Left lung (tissue), 10 donors: ENCODE data around the gene VPS4A. TPM values are rescaled to one million over a fixed set of nuclear protein-coding genes. Genes with fewer than 3 reads are reported as not detected.

Experiments used
- ATAC-seq: fragments of 200-7000 bp; cut with Tn5 transposase; one replicate; pipeline ENCODE4 v1.9.1; 2020; ENCODE audit warnings: moderate library complexity
- DNase-seq, 4 donors: peaks; one replicate each; pipeline ENCODE4 v3.0.0-alpha.2; 2013 to 2020
- H3K27ac ChIP-seq, 2 donors: fragments of 200-600 bp; sonication (generic) in 1 of 2; one replicate each; pipeline versions ENCODE4 v1.5.0 to v1.8.0; 2020 to 2021
- H3K27me3 ChIP-seq, 2 donors: fragments of 200-600 bp; sonication (generic) in 1 of 2; one replicate each; pipeline versions ENCODE4 v1.5.0 to v1.8.0; 2020 to 2021
- H3K36me3 ChIP-seq, 2 donors: fragments of 200-600 bp; sonication (generic) in 1 of 2; one replicate each; pipeline versions ENCODE4 v1.5.0 to v1.8.0; 2020 to 2021
- H3K4me1 ChIP-seq, 2 donors: fragments of 200-600 bp; one replicate each; pipeline ENCODE4 v1.8.0; 2021
- H3K4me3 ChIP-seq, 2 donors: fragments of 200-600 bp; sonication (generic) in 1 of 2; one replicate each; pipeline versions ENCODE4 v1.5.0 to v1.8.0; 2020 to 2021; ENCODE audit warnings: mild to moderate bottlenecking in 1 of 2
- H3K9me3 ChIP-seq, 2 donors: fragments of 200-600 bp; sonication (generic) in 1 of 2; one replicate each; pipeline versions ENCODE4 v1.5.0 to v1.8.0; 2020 to 2021
- intact Hi-C, 2 donors: fragments of 100-400 bp; cut with DNase I; formaldehyde crosslinking; loops; one replicate each; pipeline versions ENCODE4 v1.11.2 to v1.14.2; 2022
- polyA plus RNA-seq, 6 donors: library from polyadenylated mRNA; unstranded; fragments of 120-200 nt; gene quantifications; one replicate each; pipeline ENCODE4 v1.2.1, GENCODE V29; 2013; ENCODE audit not compliant: insufficient read length in 6 of 6
- total RNA-seq, 2 donors: library from RNA; stranded (reverse); fragmentation: NEBNext Ultra II Directional; extraction: Animal tissue kit (Norgen Biotek cat#: 25700); gene quantifications; one replicate each; pipeline ENCODE4 v1.2.1, GENCODE V29; 2021
- TF ChIP-seq, protein P1 (sequence below), 2 donors: fragments of 200-600 bp; sonication (generic) in 1 of 2; IDR thresholded peaks; one replicate each; pipeline versions ENCODE4 v1.5.0 to v1.8.0; 2021; ENCODE audit warnings: antibody characterized with exemption in 2 of 2
- donor health status: DM: no; HTN: yes; CAD: no.
- donor health status: DM: no; HTN: no; CAD: no.

VPS4A gene
- total and polyA plus RNA-seq, 8 donors: 20.6 to 54.9 (median 45.8) TPM

DNA sequence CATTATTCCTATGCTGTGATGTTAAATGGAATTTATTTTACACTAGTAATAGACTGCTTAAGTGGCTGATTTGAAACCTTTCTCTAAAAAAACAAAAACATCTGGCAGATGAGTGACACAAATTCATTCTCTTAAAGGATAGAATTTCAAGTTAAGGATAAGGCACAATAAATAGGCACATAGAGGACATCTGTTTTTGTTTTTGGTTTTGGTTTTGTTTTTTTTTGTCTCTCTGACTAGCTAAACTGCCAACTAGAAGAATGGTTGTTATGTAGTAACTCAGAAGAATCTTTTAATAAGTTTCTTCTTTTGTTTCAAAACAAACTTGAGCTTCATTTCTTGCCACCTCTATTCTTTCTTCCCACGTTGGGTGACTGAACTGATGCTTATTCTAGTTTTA, 5.1 kb upstream of the VPS4A start:
- Histone ChIP-seq H3K27me3 (no peaks in the 10 kb centered on the region), H3K4me1 (peaks cover 0 to 4% of the 10 kb centered on the region in 2 donors), H3K9me3 (no peaks in the 10 kb centered on the region), H3K27ac (no peak overlapping the region), H3K36me3 (peaks cover 0 to 2% of the 10 kb centered on the region in 2 donors), H3K4me3 (no peak overlapping the region)
- TF ChIP-seq, protein P1, sequence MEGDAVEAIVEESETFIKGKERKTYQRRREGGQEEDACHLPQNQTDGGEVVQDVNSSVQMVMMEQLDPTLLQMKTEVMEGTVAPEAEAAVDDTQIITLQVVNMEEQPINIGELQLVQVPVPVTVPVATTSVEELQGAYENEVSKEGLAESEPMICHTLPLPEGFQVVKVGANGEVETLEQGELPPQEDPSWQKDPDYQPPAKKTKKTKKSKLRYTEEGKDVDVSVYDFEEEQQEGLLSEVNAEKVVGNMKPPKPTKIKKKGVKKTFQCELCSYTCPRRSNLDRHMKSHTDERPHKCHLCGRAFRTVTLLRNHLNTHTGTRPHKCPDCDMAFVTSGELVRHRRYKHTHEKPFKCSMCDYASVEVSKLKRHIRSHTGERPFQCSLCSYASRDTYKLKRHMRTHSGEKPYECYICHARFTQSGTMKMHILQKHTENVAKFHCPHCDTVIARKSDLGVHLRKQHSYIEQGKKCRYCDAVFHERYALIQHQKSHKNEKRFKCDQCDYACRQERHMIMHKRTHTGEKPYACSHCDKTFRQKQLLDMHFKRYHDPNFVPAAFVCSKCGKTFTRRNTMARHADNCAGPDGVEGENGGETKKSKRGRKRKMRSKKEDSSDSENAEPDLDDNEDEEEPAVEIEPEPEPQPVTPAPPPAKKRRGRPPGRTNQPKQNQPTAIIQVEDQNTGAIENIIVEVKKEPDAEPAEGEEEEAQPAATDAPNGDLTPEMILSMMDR (IDR thresholded peaks at IDR 0.05): no peak
- intact Hi-C loops: no loop called here
- no peak for ATAC-seq
- DNase-seq: no peak

DNA sequence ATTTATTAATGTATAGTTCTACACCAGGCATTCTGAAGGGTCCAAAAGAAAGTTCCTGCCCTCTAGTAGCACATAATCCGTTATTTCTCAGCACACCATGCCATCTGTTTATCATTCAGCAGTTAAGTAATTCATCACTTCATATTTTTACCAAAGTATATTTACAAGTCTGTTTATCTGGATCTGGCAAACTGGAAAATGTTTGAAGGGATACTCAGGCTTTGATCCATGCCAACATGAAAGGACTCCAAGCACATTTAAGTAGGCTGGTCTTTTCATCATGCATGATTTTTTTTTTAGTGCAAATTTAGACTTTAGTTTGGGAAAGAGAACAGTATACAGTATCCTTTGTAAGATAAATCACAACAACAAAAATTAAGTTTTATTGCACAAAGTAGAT, 4.1 kb upstream of the VPS4A start:
- peaks cover 0 to 7% of the 10 kb centered on the region in 2 donors for H3K4me1 ChIP-seq
- no peak for ATAC-seq
- TF ChIP-seq, protein P1 (IDR thresholded peaks at IDR 0.05): no peak
- no peak overlapping the region for H3K4me3 ChIP-seq
- intact Hi-C loops: no loop called here
- H3K36me3 ChIP-seq: no peaks in the 10 kb centered on the region
- no peaks in the 10 kb centered on the region for H3K9me3 ChIP-seq
- H3K27me3 ChIP-seq: no peaks in the 10 kb centered on the region
- no peak overlapping the region for H3K27ac ChIP-seq
- DNase-seq: no peak

DNA sequence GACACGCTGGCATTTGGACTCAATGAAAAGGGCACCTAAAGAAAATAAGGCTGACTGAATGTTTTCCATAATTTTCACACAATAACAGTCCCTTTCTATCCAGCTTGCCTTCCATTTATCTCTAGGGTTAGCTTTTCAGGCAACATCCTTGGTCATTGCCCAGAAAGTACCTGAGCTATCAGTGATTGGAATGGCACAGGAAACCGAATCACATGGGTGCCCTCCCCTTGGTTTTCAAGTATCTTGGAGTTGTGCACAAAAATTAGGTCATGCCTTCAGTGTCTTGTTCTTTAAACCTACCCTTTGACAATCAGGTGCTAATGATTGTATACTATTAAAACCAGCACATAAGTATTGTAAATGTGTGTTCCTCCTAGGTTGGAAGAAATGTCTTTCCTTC, 3.3 kb upstream of the VPS4A start:
- peaks cover 0 to 15% of the 10 kb centered on the region in 2 donors for H3K4me1 ChIP-seq

DNA sequence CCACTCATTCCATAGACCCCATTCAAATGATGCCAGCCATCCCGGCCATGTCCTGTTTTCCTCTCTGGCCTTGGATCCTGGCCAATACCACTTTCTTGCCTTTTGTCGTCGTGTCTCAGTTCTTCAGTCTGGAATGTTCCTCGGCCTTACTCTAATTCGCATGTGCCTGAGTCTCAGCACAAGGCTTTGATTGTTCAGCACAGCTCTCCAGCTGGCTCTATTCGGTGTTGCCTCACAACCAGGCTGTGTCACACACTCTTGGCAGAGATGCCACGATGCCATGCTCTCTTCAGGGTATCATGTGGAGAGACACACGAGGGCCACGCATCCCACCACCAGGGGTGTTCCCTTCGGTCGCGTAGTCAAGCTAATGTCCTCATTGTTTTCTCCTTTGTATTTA, 1.8 kb upstream of the VPS4A start:
- H3K9me3 ChIP-seq: no peaks in the 10 kb centered on the region
- H3K4me1 ChIP-seq: peaks cover 0 to 23% of the 10 kb centered on the region in 2 donors
- TF ChIP-seq, protein P1 (IDR thresholded peaks at IDR 0.05): no peak
- H3K4me3 ChIP-seq: no peak overlapping the region
- DNase-seq (no peak), ATAC-seq (no peak)
- H3K27ac ChIP-seq: no peak overlapping the region
- intact Hi-C loops: no loop called here
- H3K36me3 ChIP-seq: peaks cover 0 to 2% of the 10 kb centered on the region in 2 donors
- H3K27me3 ChIP-seq: no peaks in the 10 kb centered on the region

More for the DNA sequence above, 3.3 kb upstream of the VPS4A start:
- intact Hi-C loops: no loop called here
- H3K27ac ChIP-seq: no peak overlapping the region
- no peaks in the 10 kb centered on the region for H3K9me3 ChIP-seq
- H3K4me3 ChIP-seq: no peak overlapping the region
- DNase-seq: no peak
- no peaks in the 10 kb centered on the region for H3K36me3 ChIP-seq
- TF ChIP-seq, protein P1 (IDR thresholded peaks at IDR 0.05): no peak
- ATAC-seq: no peak
- H3K27me3 ChIP-seq: no peaks in the 10 kb centered on the region

DNA sequence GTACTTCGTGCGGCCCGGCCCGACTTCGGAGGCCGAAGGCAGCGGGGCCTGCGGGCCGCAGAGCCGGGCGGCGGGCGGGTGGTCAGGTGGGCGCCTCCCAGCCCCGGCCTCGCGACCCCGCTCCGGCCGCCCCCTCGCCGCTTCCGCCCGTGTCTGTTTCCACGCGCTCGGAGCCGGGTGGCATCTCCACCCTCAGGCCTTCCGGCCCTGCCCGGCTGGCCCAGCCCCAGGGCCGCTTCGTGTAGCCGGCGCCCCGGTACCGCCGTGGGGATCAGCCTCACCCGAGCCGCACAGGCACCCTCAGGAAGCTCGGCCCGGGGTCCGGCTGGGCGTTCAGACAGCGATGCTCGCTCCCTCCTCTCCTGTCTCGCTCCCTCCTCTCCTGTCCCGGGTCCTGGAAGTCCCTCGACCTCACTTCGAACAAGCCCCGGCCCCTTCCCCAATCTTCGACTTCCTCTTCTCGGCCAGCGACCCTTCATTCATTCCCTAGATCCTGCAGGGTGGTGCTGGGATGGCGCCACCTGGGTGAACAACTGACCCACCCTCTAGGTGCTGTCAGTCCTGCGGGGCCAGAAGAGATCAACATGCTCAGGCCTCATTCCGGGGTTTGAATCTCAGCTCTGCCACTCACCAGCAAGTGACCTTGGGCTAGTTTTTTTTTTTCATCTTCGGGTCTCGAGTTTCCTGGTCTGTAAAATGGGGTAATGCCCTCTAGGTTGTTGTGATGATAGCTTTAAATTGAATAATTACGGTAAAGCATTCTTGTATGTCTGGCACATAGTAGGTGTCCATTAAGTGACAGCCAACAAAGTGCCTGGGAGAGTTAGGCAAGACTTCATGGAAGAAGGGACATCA, 610 bp downstream of the VPS4A start:
- peak overlapping the region; percentile 79 to 90 for H3K27ac ChIP-seq
- intact Hi-C loops: no loop called here

More for the DNA sequence above, 610 bp downstream of the VPS4A start:
- H3K27me3 ChIP-seq: no peaks in the 10 kb centered on the region
- no peaks in the 10 kb centered on the region for H3K9me3 ChIP-seq
- ATAC-seq: peak; percentile 46
- H3K4me3 ChIP-seq: peak overlapping the region; percentile 86 to 90
- H3K4me1 ChIP-seq: peaks cover 0 to 26% of the 10 kb centered on the region in 2 donors
- TF ChIP-seq, protein P1 (IDR thresholded peaks at IDR 0.05): no peak
- H3K36me3 ChIP-seq: peaks cover 0 to 26% of the 10 kb centered on the region in 2 donors
- DNase-seq: peak in 1 of 4 donors; percentile 88
